K562 treated with DMSO at 1 percent for 48 hours (cell line): ENCODE measurements around the gene JMJD4. TPM values are rescaled to one million over a fixed set of nuclear protein-coding genes. Genes with fewer than 3 reads are reported as not detected.

Experiments used
- total RNA-seq: library from RNA; unstranded; fragments of 300-600 nt; gene quantifications from 2 replicates; pipeline ENCODE4 v1.2.3, GENCODE V29; 2022; ENCODE audit warnings: low replicate concordance; ENCODE audit errors: extremely low read depth

The JMJD4 gene, protein sequence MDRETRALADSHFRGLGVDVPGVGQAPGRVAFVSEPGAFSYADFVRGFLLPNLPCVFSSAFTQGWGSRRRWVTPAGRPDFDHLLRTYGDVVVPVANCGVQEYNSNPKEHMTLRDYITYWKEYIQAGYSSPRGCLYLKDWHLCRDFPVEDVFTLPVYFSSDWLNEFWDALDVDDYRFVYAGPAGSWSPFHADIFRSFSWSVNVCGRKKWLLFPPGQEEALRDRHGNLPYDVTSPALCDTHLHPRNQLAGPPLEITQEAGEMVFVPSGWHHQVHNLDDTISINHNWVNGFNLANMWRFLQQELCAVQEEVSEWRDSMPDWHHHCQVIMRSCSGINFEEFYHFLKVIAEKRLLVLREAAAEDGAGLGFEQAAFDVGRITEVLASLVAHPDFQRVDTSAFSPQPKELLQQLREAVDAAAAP
- not detected in 2 replicates for total RNA-seq

DNA sequence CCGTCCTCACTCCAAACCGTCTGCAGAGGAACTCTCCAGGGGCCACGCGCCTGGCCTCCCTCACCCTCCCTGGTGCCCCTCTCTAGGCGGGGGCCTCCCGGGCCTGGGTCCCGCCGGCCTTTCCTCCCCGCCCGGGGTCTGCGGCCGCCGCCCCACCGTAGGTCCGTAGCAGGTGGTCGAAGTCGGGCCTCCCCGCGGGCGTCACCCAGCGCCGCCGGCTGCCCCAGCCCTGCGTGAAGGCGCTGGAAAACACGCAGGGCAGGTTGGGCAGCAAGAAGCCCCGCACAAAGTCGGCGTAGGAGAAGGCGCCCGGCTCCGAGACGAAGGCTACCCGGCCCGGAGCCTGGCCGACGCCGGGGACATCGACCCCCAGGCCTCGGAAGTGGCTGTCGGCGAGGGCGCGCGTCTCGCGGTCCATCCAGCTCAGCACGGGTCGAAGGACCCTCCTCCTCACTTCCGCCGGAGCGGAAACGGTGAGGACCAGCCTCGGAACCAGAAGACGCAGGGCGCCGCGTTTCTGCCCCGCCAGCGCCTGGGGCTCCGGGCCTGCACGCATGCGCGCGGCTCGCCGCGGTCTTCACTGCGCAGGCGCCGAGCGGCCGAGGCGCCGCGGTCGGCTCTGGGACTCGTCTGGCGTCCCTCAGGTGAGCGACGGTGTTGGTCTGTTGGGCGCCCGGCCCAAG, at the start of gene JMJD4, which contains the start of gene SNAP47:
JMJD4 (minus strand) TSS at position 447 of the 683 bp plus-strand sequence; CDS start at position 418, 29 bp downstream.
SNAP47 (plus strand) TSS at position 580 of the 683 bp plus-strand sequence. CDS start 12,302 bp downstream, outside the sequence.

Other genes with a start within 250 kb of the JMJD4 start
- gene ZNF678, start 171.7 kb downstream of the JMJD4 start, total RNA-seq = not detected in 2 replicates
- gene SNAP47, start 133 bp upstream of the JMJD4 start, total RNA-seq = not detected in 2 replicates
- not detected in 2 replicates for gene PRSS38, start 80.4 kb upstream of the JMJD4 start, total RNA-seq
- not detected in 2 replicates for gene WNT9A, start 212.6 kb upstream of the JMJD4 start, total RNA-seq